NK-92 (cell line): ENCODE measurements around the gene KRTAP12-3.
"Not testable (repeated sequence)": the region's sequence is repeated elsewhere in the genome, so short reads cannot be mapped to it uniquely, and the experiment has no call there.

ENCODE experiments used
- DNase-seq: peaks from one replicate; lab custom pipeline; 2025; ENCODE audit not compliant: unreplicated experiment; lab: John Stamatoyannopoulos, UW

KRTAP12-3 gene

DNA sequence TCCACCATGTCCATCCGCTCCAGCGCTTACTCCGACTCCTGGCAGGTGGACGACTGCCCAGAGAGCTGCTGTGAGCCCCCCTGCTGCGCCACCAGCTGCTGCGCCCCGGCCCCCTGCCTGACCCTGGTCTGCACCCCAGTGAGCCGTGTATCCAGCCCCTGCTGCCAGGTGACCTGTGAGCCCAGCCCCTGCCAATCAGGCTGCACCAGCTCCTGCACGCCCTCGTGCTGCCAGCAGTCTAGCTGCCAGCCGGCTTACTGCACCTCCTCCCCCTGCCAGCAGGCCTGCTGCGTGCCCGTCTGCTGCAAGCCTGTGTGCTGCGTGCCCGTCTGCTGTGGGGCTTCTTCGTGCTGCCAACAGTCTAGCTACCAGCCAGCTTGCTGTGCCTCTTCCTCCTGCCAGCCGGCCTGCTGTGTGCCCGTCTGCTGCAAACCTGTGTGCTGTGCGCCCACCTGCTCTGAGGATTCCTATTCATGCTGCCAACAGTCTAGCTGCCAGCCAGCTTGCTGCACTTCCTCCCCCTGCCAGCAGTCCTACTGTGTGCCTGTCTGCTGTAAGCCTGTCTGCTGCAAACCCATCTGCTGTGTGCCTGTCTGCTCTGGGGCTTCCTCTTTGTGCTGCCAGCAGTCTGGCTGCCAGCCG lies 30.4 kb upstream of the KRTAP12-3 start:
- not testable (repeated sequence) for DNase-seq

DNA sequence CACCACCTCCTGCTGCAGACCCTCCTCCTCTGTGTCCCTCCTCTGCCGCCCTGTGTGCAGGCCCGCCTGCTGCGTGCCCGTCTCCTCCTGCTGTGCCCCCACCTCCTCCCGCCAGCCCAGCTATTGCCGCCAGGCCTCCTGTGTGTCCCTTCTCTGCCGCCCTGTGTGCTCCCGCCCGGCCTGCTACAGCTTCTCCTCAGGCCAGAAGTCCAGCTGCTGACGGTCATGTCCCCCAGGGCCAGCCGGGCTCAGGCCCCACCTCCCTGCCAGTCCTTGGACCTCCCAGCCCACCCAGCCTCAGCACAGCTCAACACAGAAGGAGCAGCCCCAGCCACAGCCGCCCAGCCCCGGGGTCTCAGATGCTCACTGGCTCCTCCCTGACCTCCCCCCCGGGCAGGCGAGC lies 29.9 kb upstream of the KRTAP12-3 start:
- DNase-seq: not testable (repeated sequence)

DNA sequence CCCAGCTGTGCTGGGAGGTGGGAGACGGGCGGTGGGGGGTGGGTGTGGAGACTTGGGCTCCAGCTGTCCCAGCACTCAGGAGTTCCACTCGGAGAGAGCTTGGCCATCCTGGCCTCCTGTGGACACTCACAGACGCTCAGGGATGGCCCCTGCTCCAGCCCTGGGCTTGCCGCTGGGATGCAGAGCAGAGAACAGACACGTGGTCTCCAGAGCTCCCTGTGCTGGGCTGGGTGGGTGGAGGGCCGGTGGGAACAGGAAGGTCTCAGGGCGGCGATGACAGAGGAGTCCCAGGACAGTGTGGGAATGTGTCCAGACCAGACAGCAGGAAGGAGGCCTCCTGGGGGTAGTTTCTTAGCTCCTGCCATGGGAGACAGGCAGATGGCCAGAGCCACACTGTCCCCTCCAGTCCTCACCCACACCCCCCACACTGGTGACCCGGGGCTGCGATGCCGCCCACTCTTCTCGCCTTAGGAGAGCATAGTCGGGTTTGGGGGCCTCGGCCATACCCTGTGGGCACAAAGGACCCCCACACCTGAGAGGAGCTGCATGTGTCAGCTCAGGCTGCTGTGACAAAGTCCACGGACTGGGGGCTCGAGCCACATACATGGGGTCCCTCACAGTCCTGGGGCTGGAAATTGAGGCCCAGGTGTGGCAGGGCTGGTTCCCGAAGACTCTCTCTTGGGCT lies 28.9 kb upstream of the KRTAP12-3 start:
- no peak for DNase-seq

DNA sequence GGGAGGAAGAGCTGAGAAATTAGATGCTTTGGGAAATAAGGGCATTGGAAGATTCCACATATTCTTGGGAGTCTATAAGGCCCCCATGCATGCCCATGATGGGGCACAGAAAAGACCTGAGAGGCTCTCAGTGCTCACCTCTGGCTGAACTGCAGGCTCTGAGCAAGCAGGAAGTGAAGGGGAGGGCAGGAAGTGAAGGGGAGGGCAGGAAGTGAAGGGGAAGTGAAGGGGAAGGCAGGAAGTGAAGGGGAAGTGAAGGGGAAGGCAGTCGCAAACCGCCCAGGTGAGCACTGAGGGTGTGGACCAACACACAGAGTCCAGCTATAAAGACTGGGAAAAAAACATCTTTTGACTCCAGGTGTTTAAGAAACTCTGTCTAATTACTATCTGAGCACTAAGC lies 27.3 kb upstream of the KRTAP12-3 start:
- no peak for DNase-seq

DNA sequence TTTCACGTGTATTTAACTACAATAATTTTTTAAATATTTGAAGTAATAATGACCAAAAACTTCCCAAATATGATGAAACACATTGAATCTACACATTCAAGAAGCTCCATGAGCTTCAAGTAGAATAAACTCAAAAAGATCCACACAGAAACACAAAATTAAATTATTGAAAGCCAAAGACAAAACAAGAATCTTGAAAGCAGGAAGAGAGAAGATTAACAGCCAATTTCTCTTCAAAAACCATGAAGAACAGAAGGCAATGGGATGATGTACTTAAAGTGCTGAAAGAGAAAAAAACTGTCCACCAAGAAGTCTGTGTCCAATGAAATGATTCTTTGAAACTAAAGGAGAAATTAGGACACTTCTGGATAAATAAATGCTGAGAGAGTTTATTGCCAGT lies 25.7 kb upstream of the KRTAP12-3 start:
- DNase-seq: no peak

DNA sequence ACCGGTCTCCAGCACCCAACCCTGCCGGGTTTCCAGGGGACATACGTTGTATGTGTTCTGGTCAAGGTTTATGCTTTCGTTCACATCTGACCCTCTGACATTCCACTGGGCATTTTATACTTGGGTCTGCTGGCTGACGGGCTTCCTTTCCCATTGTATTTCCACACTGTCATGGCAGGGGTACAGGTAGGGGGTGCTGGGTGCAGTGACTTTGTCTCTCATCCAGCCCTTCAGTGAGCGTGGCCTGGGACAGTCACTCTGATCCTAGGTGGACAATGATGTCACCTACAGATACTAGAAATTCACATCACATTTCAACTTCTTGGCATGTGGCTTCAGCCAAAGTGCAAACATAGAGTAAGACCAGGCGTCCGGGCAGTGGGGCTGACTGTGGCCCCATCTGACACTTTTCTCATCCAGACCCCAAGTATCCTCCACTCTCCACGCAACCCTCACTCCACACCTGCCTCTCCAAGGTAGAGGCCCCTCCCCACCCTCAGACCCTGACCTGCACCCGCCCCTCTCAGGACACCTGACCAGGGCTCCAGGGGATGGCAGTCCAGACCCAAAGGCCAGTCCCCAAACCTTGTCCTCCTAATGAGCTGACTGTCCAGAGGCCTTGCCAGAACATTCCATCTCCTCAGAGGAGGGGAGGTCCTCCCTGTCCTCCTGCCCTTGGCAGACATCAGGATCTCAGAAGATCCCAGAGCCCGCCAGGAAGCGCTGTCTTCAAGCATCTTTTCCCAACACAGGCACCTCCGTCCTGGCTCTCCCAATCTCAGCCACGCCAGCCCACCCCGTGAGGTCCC lies 21.3 kb upstream of the KRTAP12-3 start:
- DNase-seq: no peak

DNA sequence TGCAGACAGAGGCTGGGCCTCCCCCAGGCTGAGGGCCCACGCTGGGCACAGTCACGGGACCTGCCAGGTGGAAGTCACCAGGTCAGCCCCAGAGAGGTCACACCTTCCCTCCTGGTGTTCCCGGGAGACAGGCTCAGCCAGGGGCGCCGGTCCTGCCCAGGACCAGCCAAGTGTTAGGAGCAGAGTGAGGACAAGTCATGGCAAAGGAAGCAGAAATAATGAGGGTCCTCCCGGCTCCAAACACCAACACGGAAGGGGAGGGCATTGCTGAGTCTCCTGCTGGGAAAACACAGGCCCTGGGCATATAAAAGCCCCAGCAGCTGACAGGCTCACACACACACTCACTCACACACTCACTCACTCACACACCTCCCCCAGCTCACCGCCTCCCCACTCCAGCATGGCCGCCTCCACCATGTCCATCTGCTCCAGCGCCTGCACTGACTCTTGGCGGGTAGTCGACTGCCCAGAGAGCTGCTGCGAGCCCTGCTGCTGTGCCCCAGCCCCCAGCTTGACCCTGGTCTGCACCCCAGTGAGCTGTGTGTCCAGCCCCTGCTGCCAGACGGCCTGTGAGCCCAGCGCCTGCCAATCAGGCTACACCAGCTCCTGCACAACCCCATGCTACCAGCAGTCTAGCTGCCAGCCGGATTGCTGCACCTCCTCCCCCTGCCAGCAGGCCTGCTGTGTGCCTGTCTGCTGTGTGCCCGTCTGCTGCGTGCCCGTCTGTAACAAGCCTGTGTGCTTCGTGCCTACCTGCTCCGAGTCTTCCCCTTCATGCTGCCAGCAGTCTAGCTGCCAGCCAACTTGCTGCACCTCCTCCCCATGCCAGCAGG lies 20.5 kb upstream of the KRTAP12-3 start, which contains the start of gene KRTAP10-10:
KRTAP10-10 (plus strand) TSS at position 339 of the 833 bp plus-strand sequence; CDS start at position 401, 62 bp downstream.
- DNase-seq: no peak

DNA sequence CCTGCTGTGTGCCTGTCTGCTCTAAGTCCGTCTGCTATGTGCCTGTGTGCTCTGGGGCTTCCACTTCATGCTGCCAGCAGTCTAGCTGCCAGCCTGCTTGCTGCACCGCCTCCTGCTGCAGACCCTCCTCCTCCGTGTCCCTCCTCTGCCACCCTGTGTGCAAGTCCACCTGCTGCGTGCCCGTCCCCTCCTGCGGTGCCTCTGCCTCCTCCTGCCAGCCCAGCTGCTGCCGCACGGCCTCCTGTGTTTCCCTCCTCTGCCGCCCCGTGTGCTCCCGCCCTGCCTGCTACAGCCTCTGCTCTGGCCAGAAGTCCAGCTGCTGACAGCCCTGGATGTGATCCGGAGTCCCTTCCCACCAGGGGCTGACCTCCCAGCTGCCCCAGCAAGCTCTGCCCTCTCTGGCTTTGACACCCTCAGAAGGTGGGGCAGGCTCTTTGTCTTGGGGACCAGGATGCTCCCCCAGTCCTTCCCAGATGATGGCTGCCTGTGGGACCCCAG lies 19.8 kb upstream of the KRTAP12-3 start:
- not testable (repeated sequence) for DNase-seq

DNA sequence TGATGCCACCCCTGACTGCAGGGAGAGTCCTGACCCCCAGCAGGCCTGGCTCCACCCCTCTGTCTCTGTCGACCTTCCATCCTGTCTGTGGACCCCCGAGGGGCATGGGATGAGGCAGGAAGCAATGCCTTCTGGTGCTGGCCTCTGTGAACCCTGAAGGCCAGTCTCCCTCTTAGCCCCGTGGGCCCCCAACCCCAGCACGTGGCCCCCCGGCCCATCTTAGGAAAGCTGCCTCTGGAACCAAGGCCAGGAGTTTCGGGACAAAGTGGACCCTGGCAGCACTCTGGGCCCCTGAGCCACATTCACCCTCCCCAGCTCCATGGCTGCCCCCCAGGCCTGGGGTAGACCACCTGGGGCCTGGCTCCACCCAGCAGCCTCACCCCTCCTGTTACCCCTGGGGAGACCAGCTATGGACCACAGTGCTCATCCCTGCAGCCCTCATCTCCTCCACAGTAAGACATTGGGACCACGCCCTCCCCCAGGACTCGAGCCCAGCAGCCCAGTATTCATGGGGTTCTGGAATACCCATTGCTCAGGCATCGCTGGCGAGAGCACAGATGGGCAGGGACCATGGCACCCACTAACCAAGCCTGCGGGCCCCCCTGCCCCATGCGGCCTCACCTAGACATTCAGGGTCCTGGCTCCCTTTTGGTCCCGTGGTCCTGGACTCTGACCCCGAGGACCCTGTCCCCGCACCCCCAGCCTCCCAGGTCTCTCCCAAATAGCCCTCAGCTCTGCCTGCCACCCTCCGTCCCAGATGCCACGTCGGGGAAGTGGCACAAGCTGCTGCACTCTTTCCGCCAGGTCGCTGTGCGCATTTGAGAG lies 19.0 kb upstream of the KRTAP12-3 start:
- DNase-seq: not testable (repeated sequence)

DNA sequence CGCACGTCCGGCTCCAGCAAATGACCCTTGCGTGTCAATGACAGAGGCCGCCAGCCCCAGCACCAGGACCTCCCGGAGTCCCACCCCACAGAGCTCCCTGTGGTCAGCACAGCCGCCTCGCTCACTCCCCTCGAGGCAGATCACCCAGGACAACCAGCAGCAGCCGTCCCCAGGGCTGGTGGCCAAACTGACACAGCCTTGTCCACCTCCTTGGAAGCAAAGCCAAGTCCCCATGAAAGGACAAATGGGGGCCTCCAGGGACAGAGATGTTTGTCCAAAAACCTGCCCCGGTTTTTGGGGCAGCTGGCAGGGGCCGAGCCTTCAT lies 18.4 kb upstream of the KRTAP12-3 start:
- no peak for DNase-seq

DNA sequence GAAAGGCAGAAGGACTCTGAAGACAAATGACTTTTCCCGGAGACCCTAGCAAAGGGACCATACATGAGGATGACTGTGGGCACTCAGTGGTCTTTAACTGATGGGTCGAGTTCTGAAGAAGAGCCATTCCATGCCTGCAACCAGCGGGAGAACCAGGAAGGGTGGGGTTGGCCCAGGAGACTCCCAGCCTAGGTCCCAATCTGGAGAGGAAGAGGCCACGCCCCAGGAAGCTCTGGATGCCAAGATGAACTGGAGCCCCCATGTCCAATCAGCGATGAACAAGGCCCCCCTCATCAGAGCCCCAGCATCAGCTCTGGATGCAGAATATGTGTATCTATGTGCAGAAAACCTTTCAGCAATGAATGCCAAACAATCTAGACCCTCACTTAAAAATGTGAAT lies 17.0 kb upstream of the KRTAP12-3 start:
- no peak for DNase-seq

DNA sequence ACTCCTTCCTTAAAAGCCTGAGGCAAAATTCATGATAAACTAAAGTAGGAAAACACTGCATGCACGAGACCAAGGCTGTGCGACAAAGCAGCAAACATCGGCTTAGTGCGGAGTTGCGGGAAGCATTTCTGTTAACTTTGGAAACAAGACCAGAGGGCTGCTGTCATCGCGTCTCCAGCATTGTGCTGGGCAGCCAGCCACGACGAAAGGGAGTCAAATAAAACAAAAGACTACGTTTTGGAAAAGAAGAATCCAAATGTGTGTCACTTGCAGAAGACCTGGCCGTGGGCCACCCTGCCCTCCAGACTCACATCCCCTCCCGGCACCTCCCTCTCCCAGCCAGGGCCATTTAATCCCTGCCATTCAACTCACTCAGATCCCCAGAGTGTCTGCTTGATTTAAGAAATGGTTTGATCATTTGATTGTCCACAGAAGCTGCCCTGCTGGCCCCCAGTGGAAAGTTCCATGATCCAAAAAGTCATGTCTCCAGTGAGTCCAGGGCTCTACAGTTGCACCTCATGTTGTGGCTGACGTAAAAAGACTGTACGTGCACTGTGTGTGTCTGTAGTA lies 13.9 kb upstream of the KRTAP12-3 start:
- DNase-seq: no peak

DNA sequence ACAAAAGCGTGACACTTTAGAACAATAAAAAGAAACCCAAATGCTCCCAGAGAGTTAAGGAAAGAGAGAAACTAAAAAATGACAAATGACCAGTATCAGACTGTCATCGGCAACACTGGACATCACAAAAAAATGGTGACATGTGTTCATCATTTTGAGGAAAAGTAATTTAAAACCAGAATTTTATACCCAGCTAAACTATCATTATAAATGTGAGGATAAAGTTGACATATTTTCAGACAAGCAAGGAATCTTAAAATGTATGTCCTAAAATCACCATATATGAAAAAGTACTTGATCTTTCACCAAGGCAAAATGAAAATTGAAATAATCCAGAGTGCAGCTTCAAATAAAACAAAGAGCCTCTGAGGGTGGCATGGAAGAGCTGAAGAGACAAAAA lies 12.9 kb upstream of the KRTAP12-3 start:
- no peak for DNase-seq

DNA sequence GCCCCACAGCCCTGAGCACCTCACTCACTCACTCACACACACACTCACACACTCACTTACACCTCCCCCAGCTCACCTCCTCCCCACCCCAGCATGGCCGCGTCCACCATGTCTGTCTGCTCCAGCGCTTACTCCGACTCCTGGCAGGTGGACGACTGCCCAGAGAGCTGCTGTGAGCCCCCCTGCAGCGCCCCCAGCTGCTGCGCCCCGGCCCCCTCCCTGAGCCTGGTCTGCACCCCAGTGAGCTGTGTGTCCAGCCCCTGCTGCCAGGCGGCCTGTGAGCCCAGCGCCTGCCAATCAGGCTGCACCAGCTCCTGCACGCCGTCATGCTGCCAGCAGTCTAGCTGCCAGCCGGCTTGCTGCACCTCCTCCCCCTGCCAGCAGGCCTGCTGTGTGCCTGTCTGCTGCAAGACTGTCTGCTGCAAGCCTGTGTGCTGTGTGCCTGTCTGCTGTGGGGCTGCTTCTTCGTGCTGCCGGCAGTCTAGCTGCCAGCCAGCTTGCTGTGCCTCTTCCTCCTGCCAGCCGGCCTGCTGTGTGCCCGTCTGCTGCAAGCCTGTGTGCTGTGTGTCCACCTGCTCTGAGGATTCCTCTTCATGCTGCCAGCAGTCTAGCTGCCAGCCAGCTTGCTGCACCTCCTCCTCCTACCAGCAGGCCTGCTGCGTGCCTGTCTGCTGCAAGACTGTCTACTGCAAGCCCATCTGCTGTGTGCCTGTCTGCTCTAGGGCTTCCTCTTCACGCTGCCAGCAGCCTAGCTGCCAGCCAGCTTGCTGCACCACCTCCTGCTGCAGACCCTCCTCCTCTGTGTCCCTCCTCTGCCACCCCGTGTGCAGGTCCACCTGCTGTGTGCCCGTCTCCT lies 11.1 kb upstream of the KRTAP12-3 start, which contains the start of gene KRTAP10-11:
KRTAP10-11 (plus strand) TSS at position 49 of the 856 bp plus-strand sequence; CDS start at position 94, 45 bp downstream.
- DNase-seq: not testable (repeated sequence)

DNA sequence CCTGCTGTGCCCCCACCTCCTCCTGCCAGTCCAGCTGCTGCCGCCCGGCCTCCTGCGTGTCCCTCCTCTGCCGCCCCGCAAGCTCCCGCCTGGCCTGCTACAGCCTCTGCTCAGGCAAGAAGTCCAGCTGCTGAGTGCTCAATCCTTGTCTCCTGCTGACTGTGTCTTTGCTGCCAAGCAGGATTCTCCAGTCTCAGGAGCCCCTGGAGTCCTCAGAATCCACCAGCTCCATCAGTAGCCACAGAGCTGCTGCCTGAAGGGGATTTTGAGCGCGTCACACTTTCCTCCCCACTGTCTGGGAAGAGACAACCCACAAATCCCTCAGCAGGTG lies 10.5 kb upstream of the KRTAP12-3 start:
- DNase-seq: no peak

DNA sequence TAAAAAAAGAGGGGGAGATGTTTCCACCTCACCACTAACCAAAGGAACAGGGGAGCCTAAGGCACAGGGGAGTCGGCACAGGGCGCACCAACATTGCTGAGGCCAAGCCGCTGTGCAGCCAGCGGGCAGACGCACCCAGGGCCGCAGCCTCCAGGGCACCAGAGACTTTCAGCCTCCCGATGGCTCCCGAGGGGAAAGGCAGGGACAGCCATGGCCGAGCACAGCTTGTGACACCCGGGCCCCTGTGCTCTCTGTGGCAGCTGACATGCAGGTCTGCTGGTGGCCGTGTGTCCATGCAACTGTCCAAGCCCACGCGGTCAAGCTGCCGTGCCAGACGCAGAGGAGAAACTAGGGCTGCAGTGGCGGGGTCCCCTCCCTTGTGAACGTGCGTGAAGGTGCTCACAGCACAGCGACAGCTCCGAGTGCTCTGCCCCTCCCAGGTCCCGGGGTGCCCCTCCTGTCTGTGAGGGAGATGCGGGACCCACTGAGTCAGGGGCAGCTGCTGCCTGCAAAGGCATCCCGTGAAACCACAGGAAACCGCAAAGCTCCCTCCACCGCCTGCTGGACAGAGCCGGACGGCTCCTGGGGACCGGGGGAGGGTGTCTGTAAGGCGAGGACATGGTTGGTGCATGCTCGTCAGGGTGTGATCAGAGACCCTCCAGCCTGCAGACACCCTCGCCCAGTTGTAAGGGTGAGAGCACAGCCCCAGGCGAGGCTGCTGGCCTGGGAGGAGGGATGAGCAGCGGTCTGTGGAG lies 9.0 kb upstream of the KRTAP12-3 start:
- no peak for DNase-seq

DNA sequence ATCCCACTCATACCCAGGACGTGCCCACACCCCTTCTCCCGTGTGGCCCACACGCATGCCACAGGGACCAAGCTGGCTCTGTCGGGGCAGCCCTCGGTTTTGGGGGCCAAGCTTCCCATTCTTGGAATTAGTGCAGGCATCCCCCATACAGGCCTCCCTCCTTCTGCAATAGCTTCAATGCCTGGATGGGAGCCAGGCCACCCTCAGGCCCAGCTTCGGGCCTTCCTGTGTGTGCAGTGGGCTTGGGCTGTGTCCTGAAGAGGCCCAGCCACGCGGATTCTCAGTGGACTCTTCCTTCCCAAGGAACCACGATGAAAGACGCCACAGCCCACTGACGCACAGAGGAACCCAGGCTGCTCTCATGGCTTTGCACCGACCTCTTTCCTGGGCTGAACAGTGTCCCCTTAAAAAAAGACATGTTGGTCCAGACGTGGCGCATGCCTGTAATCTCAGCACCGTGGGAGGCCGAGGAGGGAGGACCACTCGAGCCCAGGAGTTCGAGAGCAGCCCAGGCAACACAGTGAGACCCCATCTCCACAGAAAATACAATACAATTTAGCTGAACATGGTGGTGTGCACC lies 8.1 kb upstream of the KRTAP12-3 start:
- no peak for DNase-seq
